A673 (cell line): ENCODE measurements around the gene GPR149. TPM values are rescaled to one million over a fixed set of nuclear protein-coding genes. Genes with fewer than 3 reads are reported as not detected.

ENCODE experiments used
- BruUV-seq: library from RNA; stranded (reverse); fragments of 400-500 nt; replicated peaks from 2 replicates; lab custom pipeline; 2021; lab: Mats Ljungman, UMichigan
- CTCF ChIA-PET: fragments of 300-600 bp; sonication (Branson Sonifier 250); formaldehyde crosslinking; loops from one replicate; lab custom pipeline; 2022; ENCODE audit warnings: antibody characterized with exemption; lab: Charles Lee
- POLR2A ChIA-PET: fragments of 300-600 bp; sonication (Branson Sonifier 250); formaldehyde crosslinking; loops from one replicate; lab custom pipeline; 2022; ENCODE audit warnings: antibody characterized with exemption; ENCODE audit not compliant: low non-redundant PET; lab: Charles Lee
- DNase-seq: peaks from one replicate; pipeline ENCODE4 v3.0.0-alpha.2; 2015; ENCODE audit warnings: low spot score
- H3K27ac ChIP-seq: fragments of 200-600 bp; sonication (generic); 2 replicates; pipeline ENCODE4 v1.5.1; 2016; ENCODE audit warnings: mixed run types, low read depth, mild to moderate bottlenecking, mixed read lengths, antibody characterized with exemption, low read length; ENCODE audit not compliant: poor library complexity, severe bottlenecking
- H3K27me3 ChIP-seq: fragments of 200-600 bp; sonication (generic); replicated peaks from 2 replicates; pipeline ENCODE4 v1.6.1; 2017; ENCODE audit warnings: mixed run types, low read depth, mild to moderate bottlenecking, mixed read lengths, antibody characterized with exemption, low read length; ENCODE audit not compliant: insufficient read depth, poor library complexity
- H3K36me3 ChIP-seq: fragments of 200-600 bp; sonication (generic); 2 replicates; pipeline ENCODE4 v1.6.1; 2016; ENCODE audit warnings: mixed run types, mild to moderate bottlenecking, mixed read lengths, antibody characterized with exemption, low read length; ENCODE audit not compliant: insufficient read depth, poor library complexity, severe bottlenecking
- H3K4me1 ChIP-seq: fragments of 200-600 bp; sonication (generic); 2 replicates; pipeline ENCODE4 v1.6.1; 2017; ENCODE audit warnings: mixed run types, mild to moderate bottlenecking, mixed read lengths, antibody characterized with exemption, low read length; ENCODE audit not compliant: insufficient read depth, poor library complexity, severe bottlenecking
- H3K4me3 ChIP-seq: fragments of 200-600 bp; sonication (generic); 2 replicates; pipeline ENCODE4 v1.5.1; 2016; ENCODE audit warnings: low read depth, mixed run types, mild to moderate bottlenecking, mixed read lengths, low read length; ENCODE audit not compliant: poor library complexity, severe bottlenecking
- H3K9me3 ChIP-seq: fragments of 200-600 bp; sonication (generic); 2 replicates; pipeline ENCODE4 v1.6.1; 2016; ENCODE audit warnings: mixed run types, low read depth, mild to moderate bottlenecking, mixed read lengths, antibody characterized with exemption, low read length; ENCODE audit not compliant: poor library complexity, severe bottlenecking
- CTCF ChIP-seq: fragments of 300-800, 200-600 bp; sonication (generic); conservative IDR thresholded peaks from 2 replicates; pipeline ENCODE4 v1.5.1; 2017; ENCODE audit warnings: low read depth, mild to moderate bottlenecking, antibody characterized with exemption, low read length, moderate library complexity, mixed read lengths
- EZH2 ChIP-seq: fragments of 200-600 bp; sonication (generic); IDR thresholded peaks from 2 replicates; pipeline ENCODE4 v1.6.1; 2017; ENCODE audit warnings: borderline replicate concordance, low read depth, mild to moderate bottlenecking, mixed read lengths, antibody characterized with exemption, low read length; ENCODE audit not compliant: poor library complexity, severe bottlenecking
- intact Hi-C: fragments of 100-400 bp; cut with micrococcal nuclease; formaldehyde crosslinking; loops from one replicate; pipeline ENCODE4 v1.10.0; 2022; ENCODE audit not compliant: unreplicated experiment
- total RNA-seq: library from RNA; stranded (reverse); gene quantifications from 2 replicates; pipeline ENCODE4 v1.2.3, GENCODE V29; 2021

GPR149 gene
- total RNA-seq, 1 experiment from 2014 or later: not detected

GRCh38 chr3:154324919-154325318 lies 105.1 kb downstream of the GPR149 start:
- Histone ChIP-seq H3K4me3 (peak overlapping the region; percentile 76), H3K4me1 (no peaks in the 10 kb centered on the region), H3K9me3 (no peaks in the 10 kb centered on the region), H3K36me3 (no peaks in the 10 kb centered on the region), H3K27me3 (no peaks in the 10 kb centered on the region), H3K27ac (peak overlapping the region; percentile 93)
- DNase-seq: no peak
- BruUV-seq: TSS peak; percentile 98
- CTCF ChIA-PET: no interaction called here
- no peak for TF ChIP-seq EZH2
- intact Hi-C loops: no loop called here
- POLR2A ChIA-PET: no interaction called here

GRCh38 chr3:154323891-154324738 lies 105.9 kb downstream of the GPR149 start, which contains the start of gene DHX36:
DHX36 (minus strand) TSS chr3:154324487; CDS start chr3:154324416, 71 bp downstream.
- ChIA-PET CTCF (no interaction called here), POLR2A (no interaction called here)
- no peaks in the 10 kb centered on the region for H3K36me3 ChIP-seq
- H3K27me3 ChIP-seq: no peaks in the 10 kb centered on the region
- no peaks in the 10 kb centered on the region for H3K4me1 ChIP-seq
- no peak for TF ChIP-seq CTCF
- no peak for TF ChIP-seq EZH2
- no peaks in the 10 kb centered on the region for H3K9me3 ChIP-seq
- intact Hi-C loops: no loop called here
- peak within 1 kb of the TSS; percentile 76 for H3K4me3 ChIP-seq
- TSS peak; percentile 62 for BruUV-seq
- peak within 1 kb of the TSS; percentile 93 for H3K27ac ChIP-seq
- DNase-seq: peak; percentile 94

GRCh38 chr3:154316974-154317767 lies 112.8 kb downstream of the GPR149 start:
- CTCF ChIA-PET: no interaction called here
- intact Hi-C loops: no loop called here
- H3K4me3 ChIP-seq: no peak overlapping the region
- no peaks in the 10 kb centered on the region for H3K9me3 ChIP-seq
- POLR2A ChIA-PET: no interaction called here
- H3K27me3 ChIP-seq: no peaks in the 10 kb centered on the region
- H3K27ac ChIP-seq: no peak overlapping the region
- H3K4me1 ChIP-seq: peaks cover 11% of the 10 kb centered on the region
- BruUV-seq: no TSS peak
- TF ChIP-seq CTCF (no peak), EZH2 (no peak)
- DNase-seq: no peak
- peaks cover 35% of the 10 kb centered on the region for H3K36me3 ChIP-seq
